Calu3 (cell line): ENCODE results near the gene GMNC. TPM values are rescaled to one million over a fixed set of nuclear protein-coding genes. Genes with fewer than 3 reads are reported as not detected.

Experiments
- BruUV-seq: library from RNA; stranded (reverse); fragments of 400-500 nt; replicated peaks from 2 replicates; lab custom pipeline; 2021; lab: Mats Ljungman, UMichigan
- CTCF ChIA-PET: fragments of 300-600 bp; sonication (Branson Sonifier 250); formaldehyde crosslinking; loops from one replicate; lab custom pipeline; 2022; ENCODE audit warnings: antibody characterized with exemption; lab: Charles Lee
- DNase-seq: peaks from one replicate; pipeline ENCODE4 v3.0.0; 2022
- H3K27ac Mint-ChIP-seq: one replicate; pipeline ENCODE4 v1.8.0; 2022; ENCODE audit warnings: mixed read lengths; ENCODE audit not compliant: unreplicated experiment
- H3K27me3 Mint-ChIP-seq: one replicate; pipeline ENCODE4 v1.8.0; 2022; ENCODE audit warnings: mixed read lengths; ENCODE audit not compliant: unreplicated experiment
- H3K36me3 Mint-ChIP-seq: one replicate; pipeline ENCODE4 v1.8.0; 2022; ENCODE audit warnings: mild to moderate bottlenecking, moderate library complexity, mixed read lengths; ENCODE audit not compliant: insufficient read depth, unreplicated experiment
- H3K4me1 Mint-ChIP-seq: one replicate; pipeline ENCODE4 v1.8.0; 2022; ENCODE audit warnings: mild to moderate bottlenecking, low read depth, mixed read lengths; ENCODE audit not compliant: unreplicated experiment
- H3K4me3 Mint-ChIP-seq: one replicate; pipeline ENCODE4 v1.8.0; 2022; ENCODE audit warnings: mild to moderate bottlenecking, low read depth, moderate library complexity, mixed read lengths; ENCODE audit not compliant: unreplicated experiment
- H3K9me3 Mint-ChIP-seq: one replicate; pipeline ENCODE4 v1.8.0; 2022; ENCODE audit warnings: low read depth, mixed read lengths; ENCODE audit not compliant: unreplicated experiment
- CTCF ChIP-seq: fragments of 200-600 bp; IDR thresholded peaks from one replicate; pipeline ENCODE4 v1.8.0; 2022; ENCODE audit warnings: antibody characterized with exemption; ENCODE audit not compliant: unreplicated experiment
- intact Hi-C: fragments of 100-400 bp; cut with micrococcal nuclease; formaldehyde crosslinking; loops from one replicate; pipeline ENCODE4 v1.10.0; 2022; ENCODE audit not compliant: unreplicated experiment
- total RNA-seq: library from RNA; stranded (reverse); gene quantifications from 2 replicates; pipeline ENCODE4 v1.2.3, GENCODE V29; 2022

The GMNC gene
- total RNA-seq, 1 experiment from 2014 or later: 0.24 TPM

- Mint-ChIP-seq H3K4me3 (peak overlapping the region; percentile 53), H3K4me1 (peaks cover 33% of the 10 kb centered on the region), H3K36me3 (peaks cover 11% of the 10 kb centered on the region), H3K27ac (peak overlapping the region; percentile 5), H3K9me3 (no peaks in the 10 kb centered on the region), H3K27me3 (no peaks in the 10 kb centered on the region)
- BruUV-seq: TSS peak; percentile 94
- intact Hi-C loops: loop anchor here (2.0 kb wide), 1 partner anchor 52 kb away; no protein-coding TSS in a partner anchor
- TF ChIP-seq CTCF: no peak
- CTCF ChIA-PET: interaction anchor here (0.6 to 1.9 kb wide), 8 partner anchors 20 to 999 kb away, joined by 3 to 9 read pairs (median 4); no protein-coding TSS in a partner anchor
- no peak for DNase-seq
Measured at GRCh38 chr3:190863119-190863465, 598 bp upstream of the GMNC start.

- CTCF ChIA-PET: no interaction called here
- no peaks in the 10 kb centered on the region for H3K27me3 Mint-ChIP-seq
- intact Hi-C loops: no loop called here
Measured at GRCh38 chr3:190860521-190860920, 2.0 kb downstream of the GMNC start.

GRCh38 chr3:190855151-190855550, 7.3 kb downstream of the GMNC start:
- intact Hi-C loops: no loop called here
- H3K9me3 Mint-ChIP-seq: no peaks in the 10 kb centered on the region
- no peaks in the 10 kb centered on the region for H3K4me1 Mint-ChIP-seq
- H3K27me3 Mint-ChIP-seq: no peaks in the 10 kb centered on the region
- no peak for DNase-seq
- H3K36me3 Mint-ChIP-seq: no peaks in the 10 kb centered on the region
- no peak overlapping the region for H3K27ac Mint-ChIP-seq
- no peak for TF ChIP-seq CTCF
- no TSS peak for BruUV-seq
- H3K4me3 Mint-ChIP-seq: no peak overlapping the region
- CTCF ChIA-PET: no interaction called here

More at GRCh38 chr3:190860521-190860920, 2.0 kb downstream of the GMNC start:
- peaks cover 11% of the 10 kb centered on the region for H3K36me3 Mint-ChIP-seq
- no peak for TF ChIP-seq CTCF
- DNase-seq: no peak
- H3K27ac Mint-ChIP-seq: no peak overlapping the region
- no peak overlapping the region for H3K4me3 Mint-ChIP-seq
- H3K9me3 Mint-ChIP-seq: no peaks in the 10 kb centered on the region
- H3K4me1 Mint-ChIP-seq: peaks cover 21% of the 10 kb centered on the region
- BruUV-seq: no TSS peak

GRCh38 chr3:190854062-190854461, 8.4 kb downstream of the GMNC start:
- no peaks in the 10 kb centered on the region for H3K4me1 Mint-ChIP-seq
- H3K4me3 Mint-ChIP-seq: no peak overlapping the region
- H3K27ac Mint-ChIP-seq: no peak overlapping the region
- no peak for TF ChIP-seq CTCF
- intact Hi-C loops: no loop called here
- no peak for DNase-seq
- no peaks in the 10 kb centered on the region for H3K27me3 Mint-ChIP-seq
- H3K9me3 Mint-ChIP-seq: no peaks in the 10 kb centered on the region
- no peaks in the 10 kb centered on the region for H3K36me3 Mint-ChIP-seq
- CTCF ChIA-PET: no interaction called here
- no TSS peak for BruUV-seq
